Esophagus muscularis mucosa (tissue), 3 donors: ENCODE results near the gene DNAH14.

Experiments
- CTCF ChIP-seq, 3 experiments: fragments of 200-600 bp in 2 of 3; fragments of 450-650 bp in 1 of 3; sonication (generic) in 2 of 3; IDR thresholded peaks; one replicate each; pipeline ENCODE4 v1.5.1; 2017 to 2019; ENCODE audit warnings: antibody characterized with exemption in 3 of 3, mild to moderate bottlenecking in 2 of 3, moderate library complexity in 1 of 3
- POLR2A ChIP-seq: fragments of 450-650 bp; IDR thresholded peaks from one replicate; pipeline ENCODE4 v1.6.1; 2017; ENCODE audit warnings: antibody characterized with exemption, moderate library complexity, mild to moderate bottlenecking, low read depth
- POLR2AphosphoS5 ChIP-seq, 2 donors: sonication (generic); formaldehyde crosslinking; IDR thresholded peaks; one replicate each; pipeline ENCODE4 v1.6.1; 2017; ENCODE audit warnings: antibody characterized with exemption in 2 of 2

DNA sequence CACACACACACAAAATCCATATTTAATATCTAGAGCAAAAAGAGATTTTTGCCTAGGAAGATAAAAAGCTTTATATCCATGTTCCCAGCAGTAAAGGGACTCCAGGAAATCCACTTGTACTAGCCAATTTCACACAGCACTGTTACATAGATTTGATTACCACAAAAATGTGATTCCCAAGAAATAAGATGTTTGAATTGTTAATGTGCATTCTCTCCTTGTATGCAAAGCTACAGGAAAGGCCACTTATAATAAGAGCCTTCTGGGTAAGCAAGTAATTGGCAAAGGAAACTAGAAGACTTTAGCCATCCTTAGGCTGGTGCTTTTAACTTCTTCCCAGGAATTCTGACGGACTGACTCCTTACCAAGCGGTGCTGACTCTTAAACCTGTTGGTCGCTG, 409.1 kb downstream of the DNAH14 start:
- TF ChIP-seq POLR2AphosphoS5 (IDR thresholded peaks at IDR 0.05) (no peak), POLR2A (no peak), CTCF (IDR thresholded peaks at IDR 0.05) (no peak)
